Vagina (tissue), 2 donors: ENCODE data around the gene ZRANB1. TPM values are rescaled to one million over a fixed set of nuclear protein-coding genes. Genes with fewer than 3 reads are reported as not detected.

Source experiments
- DNase-seq, 2 donors: peaks; one replicate each; pipeline ENCODE4 v3.0.0-alpha.2; 2017; ENCODE audit errors: extremely low spot score in 2 of 2
- H3K27ac ChIP-seq: fragments of 200-600 bp; sonication (generic); one replicate; pipeline ENCODE4 v1.5.1; 2019
- H3K27me3 ChIP-seq: fragments of 200-600 bp; sonication (generic); one replicate; pipeline ENCODE4 v1.5.1; 2019
- H3K36me3 ChIP-seq, 2 donors: fragments of 200-600 bp; sonication (generic); one replicate each; pipeline ENCODE4 v1.5.1; 2017 to 2019
- H3K4me1 ChIP-seq: fragments of 200-600 bp; sonication (generic); one replicate; pipeline ENCODE4 v1.5.1; 2019
- H3K4me3 ChIP-seq, 2 donors: fragments of 200-600 bp; sonication (generic); 1 replicate in 1 of 2; 2 replicates in 1 of 2; pipeline ENCODE4 v1.5.1; 2016 to 2019
- H3K9me3 ChIP-seq: fragments of 200-600 bp; sonication (generic); one replicate; pipeline ENCODE4 v1.5.1; 2019
- CTCF ChIP-seq, 3 experiments: fragments of 450-650 bp in 2 of 3; fragments of 200-600 bp in 1 of 3; sonication (generic) in 1 of 3; IDR thresholded peaks; one replicate each; pipeline ENCODE4 v1.5.1; 2017 to 2019; ENCODE audit warnings: antibody characterized with exemption in 3 of 3, mild to moderate bottlenecking in 2 of 3, moderate library complexity in 2 of 3
- POLR2A ChIP-seq, 2 donors: fragments of 450-650 bp; IDR thresholded peaks; one replicate each; pipeline ENCODE4 v1.6.1; 2017; ENCODE audit warnings: antibody characterized with exemption in 2 of 2, mild to moderate bottlenecking in 2 of 2, moderate library complexity in 2 of 2
- POLR2AphosphoS5 ChIP-seq, 2 donors: sonication (generic); formaldehyde crosslinking; IDR thresholded peaks; one replicate each; pipeline ENCODE4 v1.9.0; 2017; ENCODE audit warnings: antibody characterized with exemption in 2 of 2, mild to moderate bottlenecking in 2 of 2, low read depth in 1 of 2; ENCODE audit not compliant: insufficient read depth in 1 of 2
- intact Hi-C: fragments of 100-400 bp; cut with DNase I; formaldehyde crosslinking; loops from one replicate; pipeline ENCODE4 v1.15.1; 2023
- total RNA-seq: library from RNA; depleted of rRNA; stranded (reverse); fragments of >200 nt; gene quantifications from one replicate; pipeline ENCODE4 v1.2.3, GENCODE V29; 2016

ZRANB1 gene
- total RNA-seq, 1 donor from 2014 or later, result 23.8 TPM

DNA sequence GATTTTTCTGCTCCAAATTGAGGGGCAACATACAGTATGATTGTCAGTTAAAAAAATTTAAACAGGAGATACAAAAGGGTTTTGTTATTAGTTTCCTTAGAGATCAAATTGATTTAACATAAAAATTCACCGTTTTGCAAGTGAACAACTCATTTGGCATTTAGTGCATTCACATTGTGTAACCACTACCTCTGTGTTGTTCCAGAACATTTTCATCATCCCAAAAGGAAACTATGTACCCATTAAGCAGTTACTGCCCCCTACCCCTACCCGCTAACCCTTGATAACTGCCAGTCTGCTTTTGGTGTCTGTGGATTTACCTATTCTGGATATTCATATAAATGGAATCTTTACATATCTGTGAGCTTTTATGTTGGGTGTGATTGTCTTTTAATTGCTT, 3.1 kb downstream of the ZRANB1 start:
- DNase-seq, result no peak
- Histone ChIP-seq H3K27me3 (no peaks in the 10 kb centered on the region), H3K4me1 (peaks cover 72% of the 10 kb centered on the region), H3K27ac (peak overlapping the region; percentile 58), H3K4me3 (no peak overlapping the region), H3K36me3 (no peaks in the 10 kb centered on the region), H3K9me3 (no peaks in the 10 kb centered on the region)
- TF ChIP-seq CTCF (IDR thresholded peaks at IDR 0.05), result no peak
- TF ChIP-seq POLR2AphosphoS5 (IDR thresholded peaks at IDR 0.05; ENCODE audit: insufficient read depth in 1 of 2, low read depth in 1 of 2), result peak in 1 of 2 donors; percentile 14
- no peak for TF ChIP-seq POLR2A (IDR thresholded peaks at IDR 0.05)
- intact Hi-C loops, result no loop called here

GRCh38 chr10:124946945-124947344, 5.0 kb downstream of the ZRANB1 start:
- intact Hi-C loops, result no loop called here
- no peak for DNase-seq
- Histone ChIP-seq H3K27me3 (no peaks in the 10 kb centered on the region), H3K4me1 (peaks cover 63% of the 10 kb centered on the region), H3K27ac (no peak overlapping the region), H3K4me3 (no peak overlapping the region), H3K36me3 (no peaks in the 10 kb centered on the region), H3K9me3 (no peaks in the 10 kb centered on the region)
- TF ChIP-seq CTCF (IDR thresholded peaks at IDR 0.05) (no peak), POLR2AphosphoS5 (IDR thresholded peaks at IDR 0.05; ENCODE audit: insufficient read depth in 1 of 2, low read depth in 1 of 2) (no peak), POLR2A (IDR thresholded peaks at IDR 0.05) (no peak)

DNA sequence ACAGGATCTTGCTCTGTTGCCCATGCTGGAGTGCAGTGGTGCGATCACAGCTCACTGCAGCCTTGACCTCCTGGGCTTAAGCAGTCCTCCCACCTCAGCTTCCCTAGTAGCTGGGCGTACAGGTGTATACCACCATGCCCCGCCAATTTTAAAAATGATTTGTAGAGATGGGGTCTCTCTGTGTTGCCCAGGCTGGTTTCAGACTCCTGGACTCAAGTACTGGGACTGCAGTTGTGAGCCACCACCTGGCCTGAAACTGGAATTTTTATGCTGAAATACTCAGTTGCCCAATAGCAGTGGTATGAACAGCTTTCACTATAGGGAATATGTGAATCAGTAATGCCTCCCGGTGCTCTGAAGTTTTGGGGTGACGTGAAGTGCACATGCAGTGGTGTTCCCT, 7.6 kb downstream of the ZRANB1 start:
- peaks cover 50% of the 10 kb centered on the region for H3K4me1 ChIP-seq
- no peak for TF ChIP-seq CTCF (IDR thresholded peaks at IDR 0.05)
- TF ChIP-seq POLR2AphosphoS5 (IDR thresholded peaks at IDR 0.05; ENCODE audit: insufficient read depth in 1 of 2, low read depth in 1 of 2), result no peak
- TF ChIP-seq POLR2A (IDR thresholded peaks at IDR 0.05), result no peak
- H3K4me3 ChIP-seq, result no peak overlapping the region
- intact Hi-C loops, result no loop called here
- no peak for DNase-seq
- no peaks in the 10 kb centered on the region for H3K36me3 ChIP-seq
- no peaks in the 10 kb centered on the region for H3K27me3 ChIP-seq
- no peaks in the 10 kb centered on the region for H3K9me3 ChIP-seq
- no peak overlapping the region for H3K27ac ChIP-seq

DNA sequence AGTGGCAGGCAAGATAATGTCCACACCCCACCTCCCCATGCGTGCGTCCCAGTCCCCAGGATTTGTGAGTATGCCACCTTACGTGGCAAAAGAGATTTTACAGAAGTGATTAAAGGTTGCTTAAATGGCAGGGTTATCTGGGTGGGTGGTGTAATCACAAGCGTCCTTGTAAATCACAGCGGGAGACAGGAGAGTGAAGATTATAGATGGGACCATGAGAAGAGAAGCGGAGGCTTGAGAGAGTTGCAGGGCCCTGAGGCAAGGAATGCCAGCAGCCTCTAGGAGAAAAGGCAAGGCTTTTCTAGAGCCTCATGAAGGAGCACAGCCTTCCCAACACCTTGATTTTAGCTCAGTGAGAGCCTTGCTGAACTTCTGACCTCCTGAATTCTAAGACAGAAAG, 10.2 kb downstream of the ZRANB1 start:
- no peaks in the 10 kb centered on the region for H3K36me3 ChIP-seq
- intact Hi-C loops, result no loop called here
- H3K27me3 ChIP-seq, result no peaks in the 10 kb centered on the region
- DNase-seq, result no peak
- TF ChIP-seq POLR2A (IDR thresholded peaks at IDR 0.05), result no peak
- no peak for TF ChIP-seq CTCF (IDR thresholded peaks at IDR 0.05)
- no peak for TF ChIP-seq POLR2AphosphoS5 (IDR thresholded peaks at IDR 0.05; ENCODE audit: insufficient read depth in 1 of 2, low read depth in 1 of 2)
- H3K27ac ChIP-seq, result no peak overlapping the region
- H3K9me3 ChIP-seq, result no peaks in the 10 kb centered on the region
- H3K4me1 ChIP-seq, result peaks cover 48% of the 10 kb centered on the region
- no peak overlapping the region for H3K4me3 ChIP-seq

- no peak for TF ChIP-seq POLR2A (IDR thresholded peaks at IDR 0.05)
- TF ChIP-seq CTCF (IDR thresholded peaks at IDR 0.05), result no peak
- no peak for TF ChIP-seq POLR2AphosphoS5 (IDR thresholded peaks at IDR 0.05; ENCODE audit: insufficient read depth in 1 of 2, low read depth in 1 of 2)
- no peak for DNase-seq
- intact Hi-C loops, result no loop called here
- Histone ChIP-seq H3K27ac (no peak overlapping the region), H3K4me1 (peaks cover 56% of the 10 kb centered on the region), H3K27me3 (no peaks in the 10 kb centered on the region), H3K36me3 (no peaks in the 10 kb centered on the region), H3K9me3 (no peaks in the 10 kb centered on the region), H3K4me3 (no peak overlapping the region)
Observed at GRCh38 chr10:124953421-124953820, 11.5 kb downstream of the ZRANB1 start.
